Keratinocyte (primary cell): ENCODE results near the gene TECTB. TPM values are rescaled to one million over a fixed set of nuclear protein-coding genes. Genes with fewer than 3 reads are reported as not detected.

Source experiments
- DNase-seq: peaks from one replicate; pipeline ENCODE4 v3.0.0-alpha.2; 2011; ENCODE audit warnings: low read depth, missing footprints, low spot score
- FAIRE-seq: peaks from 2 replicates; lab custom pipeline; 2011; peaks lifted over from hg19 to GRCh38; lab: Jason Lieb, UNC
- H2AFZ ChIP-seq: 2 replicates; pipeline ENCODE4 v1.6.0; 2012; ENCODE audit warnings: low read length, control low read depth, inconsistent platforms; ENCODE audit not compliant: control insufficient read depth
- H3K27ac ChIP-seq: 2 replicates; pipeline ENCODE4 v1.5.1; 2011; ENCODE audit warnings: low read length; ENCODE audit not compliant: control insufficient read depth, insufficient read depth
- H3K27me3 ChIP-seq: 3 replicates; pipeline ENCODE4 v1.6.0; 2011; ENCODE audit warnings: low read length; ENCODE audit not compliant: control insufficient read depth, insufficient read depth; ENCODE audit errors: extremely low read depth
- H3K36me3 ChIP-seq, 2 experiments: 2 replicates in 1 of 2; 3 replicates in 1 of 2; pipeline ENCODE4 v1.5.1; 2011; ENCODE audit warnings: low read length in 2 of 2, mild to moderate bottlenecking in 1 of 2; ENCODE audit not compliant: control insufficient read depth in 2 of 2, insufficient read depth in 2 of 2; ENCODE audit errors: extremely low read depth in 1 of 2
- H3K4me1 ChIP-seq: 3 replicates; pipeline ENCODE4 v1.5.1; 2011; ENCODE audit warnings: low read length; ENCODE audit not compliant: control insufficient read depth, insufficient read depth; ENCODE audit errors: extremely low read depth
- H3K4me2 ChIP-seq: 3 replicates; pipeline ENCODE4 v1.6.0; 2011; ENCODE audit warnings: low read depth, low read length; ENCODE audit not compliant: control insufficient read depth, insufficient read depth; ENCODE audit errors: extremely low read depth
- H3K4me3 ChIP-seq, 3 experiments: fragments of 200-600 bp in 1 of 3; sonication (generic) in 1 of 3; 2 replicates in 2 of 3; 3 replicates in 1 of 3; pipeline ENCODE4 v1.5.1; 2011 to 2016; ENCODE audit warnings: low read length in 3 of 3, mild to moderate bottlenecking in 3 of 3, control low read depth in 2 of 3, inconsistent platforms in 1 of 3, low read depth in 1 of 3, mixed read lengths in 1 of 3, mixed run types in 1 of 3, moderate library complexity in 1 of 3; ENCODE audit not compliant: control insufficient read depth in 2 of 3, insufficient read depth in 2 of 3; ENCODE audit errors: extremely low read depth in 1 of 3
- H3K79me2 ChIP-seq: 2 replicates; pipeline ENCODE4 v1.6.0; 2012; ENCODE audit warnings: low read length; ENCODE audit not compliant: control insufficient read depth, insufficient read depth
- H3K9ac ChIP-seq: 3 replicates; pipeline ENCODE4 v1.6.0; 2011; ENCODE audit warnings: low read length; ENCODE audit not compliant: control insufficient read depth, insufficient read depth; ENCODE audit errors: extremely low read depth
- H3K9me1 ChIP-seq: 3 replicates; pipeline ENCODE4 v1.6.0; 2011; ENCODE audit warnings: low read length; ENCODE audit not compliant: control insufficient read depth, insufficient read depth; ENCODE audit errors: extremely low read depth
- H3K9me3 ChIP-seq: 2 replicates; pipeline ENCODE4 v1.5.1; 2012; ENCODE audit warnings: low read depth, low read length; ENCODE audit not compliant: control insufficient read depth
- H4K20me1 ChIP-seq: 3 replicates; pipeline ENCODE4 v1.6.0; 2011; ENCODE audit warnings: low read length; ENCODE audit not compliant: control insufficient read depth, insufficient read depth; ENCODE audit errors: extremely low read depth
- EZH2 ChIP-seq: IDR thresholded peaks from one replicate; pipeline ENCODE4 v1.6.1; 2012; ENCODE audit warnings: inconsistent platforms, mild to moderate bottlenecking, low read length, moderate library complexity
- dilution Hi-C: fragments of 300-500 bp; cut with MboI; formaldehyde crosslinking; loops from one replicate; pipeline ENCODE4 v1.7.0; 2020; ENCODE audit warnings: low sequenced_read_pairs; ENCODE audit not compliant: extremely low pct_ligation_motif_present
- polyA plus RNA-seq, 5 experiments: library from polyadenylated mRNA; depleted of rRNA in 3 of 5; stranded (reverse) in 3 of 5; stranded (forward) in 1 of 5; unstranded in 1 of 5; fragments of >200 nt; gene quantifications; 1 replicate in 1 of 5; 2 replicates in 3 of 5; 3 replicates in 1 of 5; pipeline versions ENCODE4 v1.2.1 to v1.2.3, GENCODE V29; 2011 to 2012; ENCODE audit warnings: missing spikeins in 2 of 5, low read depth in 1 of 5, low replicate concordance in 1 of 5
- TF ChIP-seq, protein P1 (sequence below), 3 experiments: IDR thresholded peaks in 1 of 3; conservative IDR thresholded peaks in 1 of 3; optimal IDR thresholded peaks in 1 of 3; 2 replicates in 2 of 3; 3 replicates in 1 of 3; pipeline versions ENCODE3 to v1.5.1; 2011; ENCODE audit warnings: low read length in 3 of 3, mild to moderate bottlenecking in 3 of 3, moderate library complexity in 2 of 3, control low read depth in 1 of 3, inconsistent platforms in 1 of 3; ENCODE audit not compliant: insufficient read depth in 2 of 3; ENCODE audit errors: extremely low read depth in 1 of 3

TECTB gene
- polyA plus RNA-seq, 1 donor (not counting 4 experiments of a cell fraction or from before 2014, with no cell fraction given), result not detected

DNA sequence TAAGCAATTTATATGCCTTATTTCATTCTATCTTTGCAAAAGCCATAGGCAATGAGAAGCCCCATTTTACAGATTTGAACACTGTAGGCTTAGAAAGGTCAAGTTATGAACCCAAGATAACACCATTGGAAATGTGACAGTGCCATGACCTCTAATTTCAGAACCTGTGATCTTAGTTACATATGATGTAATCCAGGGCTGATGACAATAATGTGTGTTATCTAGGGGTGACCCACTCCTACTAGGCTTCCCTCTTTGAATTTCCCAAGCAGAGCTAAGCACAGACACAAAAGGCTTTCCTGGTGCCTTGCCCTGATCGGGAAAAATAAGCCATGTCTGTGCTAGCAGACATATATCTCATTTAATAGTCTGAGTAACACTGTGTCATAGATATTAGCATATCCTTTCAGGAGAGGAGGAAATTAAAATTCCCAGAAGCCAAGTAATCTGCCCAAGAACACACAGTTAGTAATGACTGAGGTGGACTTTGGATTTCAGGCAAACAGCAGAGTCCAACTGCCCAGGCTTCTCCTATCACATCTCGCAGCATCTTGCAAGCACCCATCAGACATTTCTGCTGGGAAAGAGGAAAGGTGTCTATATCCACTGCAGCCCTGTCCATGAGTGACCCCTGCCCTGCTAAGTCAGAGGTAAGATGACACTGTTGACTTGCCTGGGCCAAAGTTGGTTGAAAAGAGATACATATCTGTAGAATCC lies 2.8 kb upstream of the TECTB start:
- H3K36me3 ChIP-seq, result no peaks in the 10 kb centered on the region
- H3K9ac ChIP-seq, result no peak overlapping the region
- dilution Hi-C loops, result no loop called here
- no peaks in the 10 kb centered on the region for H3K79me2 ChIP-seq
- no peak overlapping the region for H3K4me2 ChIP-seq
- DNase-seq (no peak), FAIRE-seq (no peak)
- H2AFZ ChIP-seq, result no peak overlapping the region
- H3K4me3 ChIP-seq, result no peak overlapping the region
- no peaks in the 10 kb centered on the region for H3K9me1 ChIP-seq
- no peaks in the 10 kb centered on the region for H3K4me1 ChIP-seq
- no peaks in the 10 kb centered on the region for H4K20me1 ChIP-seq
- no peak overlapping the region for H3K27ac ChIP-seq
- H3K9me3 ChIP-seq, result no peaks in the 10 kb centered on the region
- H3K27me3 ChIP-seq, result no peaks in the 10 kb centered on the region
- no peak for TF ChIP-seq EZH2
- TF ChIP-seq, protein P1, sequence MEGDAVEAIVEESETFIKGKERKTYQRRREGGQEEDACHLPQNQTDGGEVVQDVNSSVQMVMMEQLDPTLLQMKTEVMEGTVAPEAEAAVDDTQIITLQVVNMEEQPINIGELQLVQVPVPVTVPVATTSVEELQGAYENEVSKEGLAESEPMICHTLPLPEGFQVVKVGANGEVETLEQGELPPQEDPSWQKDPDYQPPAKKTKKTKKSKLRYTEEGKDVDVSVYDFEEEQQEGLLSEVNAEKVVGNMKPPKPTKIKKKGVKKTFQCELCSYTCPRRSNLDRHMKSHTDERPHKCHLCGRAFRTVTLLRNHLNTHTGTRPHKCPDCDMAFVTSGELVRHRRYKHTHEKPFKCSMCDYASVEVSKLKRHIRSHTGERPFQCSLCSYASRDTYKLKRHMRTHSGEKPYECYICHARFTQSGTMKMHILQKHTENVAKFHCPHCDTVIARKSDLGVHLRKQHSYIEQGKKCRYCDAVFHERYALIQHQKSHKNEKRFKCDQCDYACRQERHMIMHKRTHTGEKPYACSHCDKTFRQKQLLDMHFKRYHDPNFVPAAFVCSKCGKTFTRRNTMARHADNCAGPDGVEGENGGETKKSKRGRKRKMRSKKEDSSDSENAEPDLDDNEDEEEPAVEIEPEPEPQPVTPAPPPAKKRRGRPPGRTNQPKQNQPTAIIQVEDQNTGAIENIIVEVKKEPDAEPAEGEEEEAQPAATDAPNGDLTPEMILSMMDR (optimal IDR thresholded peaks at IDR 0.05 in 1 of 3, IDR thresholded peaks at IDR 0.05 in 1 of 3, conservative IDR thresholded peaks at IDR 0.05 in 1 of 3; ENCODE audit: extremely low read depth in 1 of 3, insufficient read depth in 2 of 3, low read length in 3 of 3), result no peak

DNA sequence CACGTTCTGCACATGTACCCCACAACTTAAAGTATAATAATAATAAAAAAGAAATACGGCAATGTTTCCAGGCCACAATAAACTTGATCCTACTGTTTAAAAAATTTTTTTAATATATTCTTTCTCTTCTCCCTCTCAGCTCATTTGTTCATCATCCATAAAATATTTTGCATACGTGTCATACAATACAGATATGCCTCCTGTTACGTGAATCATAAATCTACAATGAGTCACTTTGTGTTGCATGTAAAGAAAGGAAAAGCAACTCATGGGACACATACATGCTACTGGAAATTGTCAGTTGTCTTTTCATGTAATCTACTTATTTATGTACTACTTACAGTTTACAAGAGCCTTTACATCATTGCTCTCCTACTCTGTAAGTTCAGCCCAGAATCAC lies 1.1 kb upstream of the TECTB start:
- no peak for TF ChIP-seq EZH2
- TF ChIP-seq, protein P1 (optimal IDR thresholded peaks at IDR 0.05 in 1 of 3, IDR thresholded peaks at IDR 0.05 in 1 of 3, conservative IDR thresholded peaks at IDR 0.05 in 1 of 3; ENCODE audit: extremely low read depth in 1 of 3, insufficient read depth in 2 of 3, low read length in 3 of 3), result no peak
- Histone ChIP-seq H3K4me3 (no peak overlapping the region), H3K4me2 (no peak overlapping the region), H4K20me1 (no peaks in the 10 kb centered on the region), H3K9ac (no peak overlapping the region), H3K9me1 (no peaks in the 10 kb centered on the region), H3K4me1 (no peaks in the 10 kb centered on the region), H2AFZ (no peak overlapping the region), H3K9me3 (no peaks in the 10 kb centered on the region), H3K27me3 (no peaks in the 10 kb centered on the region), H3K79me2 (no peaks in the 10 kb centered on the region), H3K36me3 (no peaks in the 10 kb centered on the region), H3K27ac (no peak overlapping the region)
- dilution Hi-C loops, result no loop called here
- no peak for FAIRE-seq
- DNase-seq, result no peak
